Measurements from ENCODE around the gene SUV39H1. TPM values are rescaled to one million over a fixed set of nuclear protein-coding genes. Genes with fewer than 3 reads are reported as not detected.
"Not testable (repeated sequence)": the region's sequence is repeated elsewhere in the genome, so short reads cannot be mapped to it uniquely, and the experiment has no call there.

Gene SUV39H1
- total and polyA plus RNA-seq, 9 of the 15 experiments (the other 6 are each of a cell fraction or from before 2014, with no cell fraction given) = 4.7 to 34.7 (median 17.9) TPM

DNA sequence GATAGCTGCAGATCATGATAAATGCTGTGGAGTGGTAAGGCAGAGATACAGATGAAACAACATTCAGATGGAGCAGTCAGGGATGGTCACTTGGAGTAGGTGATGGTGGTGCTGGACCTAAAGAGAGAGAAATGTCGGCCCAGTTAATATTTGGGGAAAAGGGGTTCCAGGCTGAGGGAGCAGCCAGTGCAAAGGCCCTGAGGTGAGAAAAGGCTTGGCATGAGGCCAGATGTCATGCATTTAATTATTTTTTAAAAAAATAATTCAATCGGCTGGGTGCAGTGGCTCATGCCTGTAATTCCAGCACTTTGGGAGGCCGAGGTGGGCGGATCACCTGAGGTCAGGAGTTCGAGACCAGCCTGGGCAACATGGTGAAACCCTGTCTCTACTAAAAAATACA is 4.8 kb upstream of the SUV39H1 start:
- intact Hi-C loops (cut with micrococcal nuclease); H3K4me3 ChIP-seq; CTCF ChIA-PET (ENCODE audit: low intra/inter-chr PET ratio); BruUV-seq (replicated peaks); H3K9me3 ChIP-seq (replicated peaks; ENCODE audit: control insufficient read depth, insufficient read depth, low read depth, low read length); H4K20me1 ChIP-seq (replicated peaks; ENCODE audit: control insufficient read depth, insufficient read depth, low read length); H3K36me3 ChIP-seq (ENCODE audit: control insufficient read depth, insufficient read depth, low read length); DNase-seq (ENCODE audit: extremely low read depth in 1 of 4, low spot score in 3 of 4); H3K9ac ChIP-seq (ENCODE audit: insufficient read depth in 1 of 2, low read depth in 2 of 2, low read length in 2 of 2); ATAC-seq; H3K4me2 ChIP-seq (ENCODE audit: insufficient read depth, low read length); H3K27ac ChIP-seq (ENCODE audit: extremely low read depth, low read depth, low read length); H2AFZ ChIP-seq (ENCODE audit: low read depth, low read length); H3K9me1 ChIP-seq (ENCODE audit: control insufficient read depth, insufficient read depth, low read length); H3K79me2 ChIP-seq (ENCODE audit: control insufficient read depth, insufficient read depth, low read length); FAIRE-seq; H3K27me3 ChIP-seq (ENCODE audit: control insufficient read depth in 2 of 2, insufficient read depth in 2 of 2, low read length in 2 of 2); in situ Hi-C loops (cut with MboI): not testable (repeated sequence)
- POLR2A ChIA-PET = interaction anchor here (0.8 kb wide), 1 partner anchor 10 kb away, joined by 3 read pairs; no protein-coding TSS in a partner anchor
- WGBS (ENCODE audit: insufficient coverage, low coverage, missing lambda C conversion rate) = 48% methylated on average over 5 of the region's 5 CpGs
- TF ChIP-seq NFIC (IDR thresholded peaks at IDR 0.05) (peak; percentile 89), BCOR (IDR thresholded peaks at IDR 0.05) (0 out of 2 replicates have a peak, but pooled peaks have one; percentile 29)
- peaks cover 13 to 24% of the 10 kb centered on the region in 2 experiments; a peak in 4 of 5 replicates for H3K4me1 ChIP-seq (replicated peaks in 1 of 2; ENCODE audit: control insufficient read depth in 2 of 2, insufficient read depth in 2 of 2, low read length in 2 of 2)

- DNase-seq (ENCODE audit: extremely low read depth in 1 of 4, low spot score in 3 of 4) (no peak), FAIRE-seq (no peak), ATAC-seq (no peak)
- H3K4me3 ChIP-seq = no peak overlapping the region
- peak overlapping the region in 1 of 2 experiments; percentile 86; a peak in 3 of 4 replicates for H3K9ac ChIP-seq (ENCODE audit: insufficient read depth in 1 of 2, low read depth in 2 of 2, low read length in 2 of 2)
- H2AFZ ChIP-seq (ENCODE audit: low read depth, low read length) = no peak overlapping the region
- in situ Hi-C loops (cut with MboI) (no loop called here), intact Hi-C loops (cut with micrococcal nuclease) (loop anchor here (5.0 kb wide), 2 partner anchors 92 to 107 kb away; partner anchors contain the start of genes GATA1 and HDAC6)
- no peaks in the 10 kb centered on the region for H3K9me1 ChIP-seq (ENCODE audit: control insufficient read depth, insufficient read depth, low read length)
- BruUV-seq (replicated peaks) = no TSS peak
- H3K4me2 ChIP-seq (ENCODE audit: insufficient read depth, low read length) = peak overlapping the region; percentile 93
- H3K79me2 ChIP-seq (ENCODE audit: control insufficient read depth, insufficient read depth, low read length) = peaks cover 31% of the 10 kb centered on the region
- 29% methylated on average over 11 of the region's 15 CpGs for WGBS (ENCODE audit: insufficient coverage, low coverage, missing lambda C conversion rate)
- H3K4me1 ChIP-seq (replicated peaks in 1 of 2; ENCODE audit: control insufficient read depth in 2 of 2, insufficient read depth in 2 of 2, low read length in 2 of 2) = peaks cover 17 to 23% of the 10 kb centered on the region in 2 experiments; a peak in 4 of 5 replicates
- ChIA-PET CTCF (ENCODE audit: low intra/inter-chr PET ratio) (no interaction called here), POLR2A (no interaction called here)
- 0 out of 2 replicates have a peak, but pooled peaks cover 3% of the 10 kb centered on the region for H4K20me1 ChIP-seq (replicated peaks; ENCODE audit: control insufficient read depth, insufficient read depth, low read length)
- H3K9me3 ChIP-seq (replicated peaks; ENCODE audit: control insufficient read depth, insufficient read depth, low read depth, low read length) = no peaks in the 10 kb centered on the region
- H3K27ac ChIP-seq (ENCODE audit: extremely low read depth, low read depth, low read length) = no peak overlapping the region
- TF ChIP-seq, protein P1, sequence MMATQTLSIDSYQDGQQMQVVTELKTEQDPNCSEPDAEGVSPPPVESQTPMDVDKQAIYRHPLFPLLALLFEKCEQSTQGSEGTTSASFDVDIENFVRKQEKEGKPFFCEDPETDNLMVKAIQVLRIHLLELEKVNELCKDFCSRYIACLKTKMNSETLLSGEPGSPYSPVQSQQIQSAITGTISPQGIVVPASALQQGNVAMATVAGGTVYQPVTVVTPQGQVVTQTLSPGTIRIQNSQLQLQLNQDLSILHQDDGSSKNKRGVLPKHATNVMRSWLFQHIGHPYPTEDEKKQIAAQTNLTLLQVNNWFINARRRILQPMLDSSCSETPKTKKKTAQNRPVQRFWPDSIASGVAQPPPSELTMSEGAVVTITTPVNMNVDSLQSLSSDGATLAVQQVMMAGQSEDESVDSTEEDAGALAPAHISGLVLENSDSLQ (IDR thresholded peaks at IDR 0.05) = peak; percentile 60; the same call in 1 of the 2 replicates
- TF ChIP-seq LARP7 (IDR thresholded peaks at IDR 0.05) = no peak
- H3K36me3 ChIP-seq (ENCODE audit: control insufficient read depth, insufficient read depth, low read length) = peaks cover 19% of the 10 kb centered on the region
- no peaks in the 10 kb centered on the region for H3K27me3 ChIP-seq (ENCODE audit: control insufficient read depth in 2 of 2, insufficient read depth in 2 of 2, low read length in 2 of 2)
Measured at GRCh38 chrX:48694776-48695533, 1.6 kb upstream of the SUV39H1 start.

All from K562 (cell line).